Measurements from ENCODE around the gene S100A9. TPM values are rescaled to one million over a fixed set of nuclear protein-coding genes. Genes with fewer than 3 reads are reported as not detected.
"Not testable (repeated sequence)": the region's sequence is repeated elsewhere in the genome, so short reads cannot be mapped to it uniquely, and the experiment has no call there.

S100A9 gene
- total RNA-seq, 1 donor from 2014 or later = not detected

DNA sequence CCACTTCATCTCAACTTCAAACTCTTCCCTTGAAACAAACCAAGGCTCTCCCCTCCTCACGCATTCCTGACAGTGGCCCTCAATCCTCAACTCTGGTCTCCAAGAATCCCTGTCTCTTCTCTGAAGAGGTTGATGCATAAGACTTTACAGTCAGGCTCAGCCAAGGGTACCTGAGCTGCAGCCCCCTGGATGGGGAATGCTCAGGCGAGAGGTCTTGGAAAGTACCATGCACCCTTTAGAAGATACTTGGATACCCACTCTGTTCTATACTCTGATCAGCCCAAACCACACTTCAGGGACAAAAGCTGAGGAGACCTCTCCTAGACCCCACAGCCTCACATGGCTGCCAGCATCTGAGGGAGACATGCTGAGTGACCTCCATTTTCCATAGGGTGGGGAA, 44.4 kb upstream of the S100A9 start:
- Mint-ChIP-seq H3K27me3 (ENCODE audit: unreplicated experiment) (no peaks in the 10 kb centered on the region), H3K9me3 (ENCODE audit: unreplicated experiment) (peaks cover 9% of the 10 kb centered on the region), H3K4me1 (ENCODE audit: unreplicated experiment) (no peaks in the 10 kb centered on the region), H3K4me3 (ENCODE audit: unreplicated experiment) (no peak overlapping the region), H3K27ac (ENCODE audit: unreplicated experiment) (no peak overlapping the region), H3K36me3 (ENCODE audit: unreplicated experiment) (no peaks in the 10 kb centered on the region)
- no peak for DNase-seq (ENCODE audit: extremely low spot score, unreplicated experiment)
- TF ChIP-seq, protein P1, sequence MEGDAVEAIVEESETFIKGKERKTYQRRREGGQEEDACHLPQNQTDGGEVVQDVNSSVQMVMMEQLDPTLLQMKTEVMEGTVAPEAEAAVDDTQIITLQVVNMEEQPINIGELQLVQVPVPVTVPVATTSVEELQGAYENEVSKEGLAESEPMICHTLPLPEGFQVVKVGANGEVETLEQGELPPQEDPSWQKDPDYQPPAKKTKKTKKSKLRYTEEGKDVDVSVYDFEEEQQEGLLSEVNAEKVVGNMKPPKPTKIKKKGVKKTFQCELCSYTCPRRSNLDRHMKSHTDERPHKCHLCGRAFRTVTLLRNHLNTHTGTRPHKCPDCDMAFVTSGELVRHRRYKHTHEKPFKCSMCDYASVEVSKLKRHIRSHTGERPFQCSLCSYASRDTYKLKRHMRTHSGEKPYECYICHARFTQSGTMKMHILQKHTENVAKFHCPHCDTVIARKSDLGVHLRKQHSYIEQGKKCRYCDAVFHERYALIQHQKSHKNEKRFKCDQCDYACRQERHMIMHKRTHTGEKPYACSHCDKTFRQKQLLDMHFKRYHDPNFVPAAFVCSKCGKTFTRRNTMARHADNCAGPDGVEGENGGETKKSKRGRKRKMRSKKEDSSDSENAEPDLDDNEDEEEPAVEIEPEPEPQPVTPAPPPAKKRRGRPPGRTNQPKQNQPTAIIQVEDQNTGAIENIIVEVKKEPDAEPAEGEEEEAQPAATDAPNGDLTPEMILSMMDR (IDR thresholded peaks at IDR 0.05) = no peak

DNA sequence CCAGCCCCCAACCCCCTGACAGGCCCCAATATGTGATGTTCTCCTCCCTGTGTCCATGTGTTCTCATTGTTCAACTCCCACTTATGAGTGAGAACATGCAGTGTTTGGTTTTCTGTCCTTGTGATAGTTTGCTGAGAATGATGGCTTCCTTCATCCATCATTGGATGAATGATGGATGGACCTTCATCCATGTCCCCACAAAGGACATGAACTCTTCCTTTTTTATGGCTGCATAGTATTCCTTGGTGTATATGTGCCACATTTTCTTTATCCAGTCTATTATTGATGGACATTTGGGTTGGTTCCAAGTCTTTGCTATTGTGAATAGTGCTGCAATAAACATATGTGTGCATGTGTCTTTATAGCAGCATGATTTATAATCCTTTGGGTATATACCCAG, 43.3 kb upstream of the S100A9 start:
- not testable (repeated sequence) for H3K9me3 Mint-ChIP-seq (ENCODE audit: unreplicated experiment); H3K27ac Mint-ChIP-seq (ENCODE audit: unreplicated experiment); DNase-seq (ENCODE audit: extremely low spot score, unreplicated experiment); H3K36me3 Mint-ChIP-seq (ENCODE audit: unreplicated experiment); H3K4me3 Mint-ChIP-seq (ENCODE audit: unreplicated experiment); H3K4me1 Mint-ChIP-seq (ENCODE audit: unreplicated experiment); H3K27me3 Mint-ChIP-seq (ENCODE audit: unreplicated experiment)

- H3K27ac Mint-ChIP-seq (ENCODE audit: unreplicated experiment); H3K9me3 Mint-ChIP-seq (ENCODE audit: unreplicated experiment); H3K4me1 Mint-ChIP-seq (ENCODE audit: unreplicated experiment); H3K4me3 Mint-ChIP-seq (ENCODE audit: unreplicated experiment); H3K36me3 Mint-ChIP-seq (ENCODE audit: unreplicated experiment); H3K27me3 Mint-ChIP-seq (ENCODE audit: unreplicated experiment); DNase-seq (ENCODE audit: extremely low spot score, unreplicated experiment): not testable (repeated sequence)
These were observed 41.6 kb upstream of the S100A9 start for GRCh38 chr1:153316013-153316412.

DNA sequence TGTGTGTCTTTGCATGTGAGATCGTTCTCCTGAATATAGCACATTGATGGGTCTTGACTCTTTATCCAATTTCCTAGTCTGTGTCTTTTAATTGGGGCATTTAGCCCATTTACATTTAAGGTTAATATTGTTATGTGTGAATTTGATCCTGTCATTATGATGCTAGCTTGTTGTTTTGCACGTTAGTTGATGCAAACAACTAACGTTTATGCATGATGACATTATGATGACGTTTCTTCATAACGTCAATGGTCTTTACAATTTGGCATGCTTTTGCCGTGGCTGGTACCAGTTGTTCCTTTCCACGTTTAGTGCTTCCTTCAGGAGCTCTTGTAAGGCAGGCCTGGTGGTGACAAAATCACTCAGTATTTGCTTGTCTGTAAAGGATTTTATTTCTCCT, 39.5 kb upstream of the S100A9 start:
- DNase-seq (ENCODE audit: extremely low spot score, unreplicated experiment); H3K4me3 Mint-ChIP-seq (ENCODE audit: unreplicated experiment); H3K36me3 Mint-ChIP-seq (ENCODE audit: unreplicated experiment); H3K27me3 Mint-ChIP-seq (ENCODE audit: unreplicated experiment); H3K4me1 Mint-ChIP-seq (ENCODE audit: unreplicated experiment); H3K27ac Mint-ChIP-seq (ENCODE audit: unreplicated experiment): not testable (repeated sequence)
- peaks cover 26% of the 10 kb centered on the region for H3K9me3 Mint-ChIP-seq (ENCODE audit: unreplicated experiment)

GRCh38 chr1:153322568-153322967, 35.1 kb upstream of the S100A9 start:
- Mint-ChIP-seq H3K9me3 (ENCODE audit: unreplicated experiment) (peaks cover 23% of the 10 kb centered on the region), H3K36me3 (ENCODE audit: unreplicated experiment) (no peaks in the 10 kb centered on the region), H3K27ac (ENCODE audit: unreplicated experiment) (no peak overlapping the region), H3K4me1 (ENCODE audit: unreplicated experiment) (no peaks in the 10 kb centered on the region), H3K4me3 (ENCODE audit: unreplicated experiment) (no peak overlapping the region), H3K27me3 (ENCODE audit: unreplicated experiment) (no peaks in the 10 kb centered on the region)
- no peak for DNase-seq (ENCODE audit: extremely low spot score, unreplicated experiment)
- TF ChIP-seq, protein P1 (IDR thresholded peaks at IDR 0.05) = no peak

- Mint-ChIP-seq H3K27me3 (ENCODE audit: unreplicated experiment) (no peaks in the 10 kb centered on the region), H3K4me3 (ENCODE audit: unreplicated experiment) (no peak overlapping the region), H3K36me3 (ENCODE audit: unreplicated experiment) (no peaks in the 10 kb centered on the region), H3K9me3 (ENCODE audit: unreplicated experiment) (peaks cover 25% of the 10 kb centered on the region), H3K27ac (ENCODE audit: unreplicated experiment) (no peak overlapping the region), H3K4me1 (ENCODE audit: unreplicated experiment) (no peaks in the 10 kb centered on the region)
- DNase-seq (ENCODE audit: extremely low spot score, unreplicated experiment) = no peak
- TF ChIP-seq, protein P1 (IDR thresholded peaks at IDR 0.05) = no peak
These were observed 32.7 kb upstream of the S100A9 start for GRCh38 chr1:153324912-153325311.

GRCh38 chr1:153333902-153334301, 23.8 kb upstream of the S100A9 start:
- Mint-ChIP-seq H3K4me3 (ENCODE audit: unreplicated experiment) (no peak overlapping the region), H3K9me3 (ENCODE audit: unreplicated experiment) (no peaks in the 10 kb centered on the region), H3K27me3 (ENCODE audit: unreplicated experiment) (peaks cover 2% of the 10 kb centered on the region), H3K27ac (ENCODE audit: unreplicated experiment) (no peak overlapping the region), H3K4me1 (ENCODE audit: unreplicated experiment) (no peaks in the 10 kb centered on the region), H3K36me3 (ENCODE audit: unreplicated experiment) (no peaks in the 10 kb centered on the region)
- no peak for DNase-seq (ENCODE audit: extremely low spot score, unreplicated experiment)
- TF ChIP-seq, protein P1 (IDR thresholded peaks at IDR 0.05) = no peak
